Measurements from ENCODE around the gene ASNSD1.
"Not testable (repeated sequence)": the region's sequence is repeated elsewhere in the genome, so short reads cannot be mapped to it uniquely, and the experiment has no call there.

ASNSD1 gene

GRCh38 chr2:189631849-189632248 lies 29.4 kb upstream of the ASNSD1 start:
- Mint-ChIP-seq H3K9me3 (no peaks in the 10 kb centered on the region), H3K27ac (no peak overlapping the region), H3K4me1 (no peaks in the 10 kb centered on the region), H3K4me3 (no peak overlapping the region), H3K36me3 (no peaks in the 10 kb centered on the region), H3K27me3 (peaks cover 3% of the 10 kb centered on the region)
- no peak for DNase-seq
- CTCF ChIA-PET: interaction anchor here (1.3 kb wide), 2 partner anchors 19 to 220 kb away, joined by 3 read pairs; no protein-coding TSS in a partner anchor

GRCh38 chr2:189633392-189633811 lies 27.9 kb upstream of the ASNSD1 start:
- H3K4me1 Mint-ChIP-seq: no peaks in the 10 kb centered on the region
- no peak overlapping the region for H3K27ac Mint-ChIP-seq
- H3K9me3 Mint-ChIP-seq: no peaks in the 10 kb centered on the region
- DNase-seq: peak; percentile 30
- no peak overlapping the region for H3K4me3 Mint-ChIP-seq
- CTCF ChIA-PET: interaction anchor here (0.6 to 1.3 kb wide), 5 partner anchors 25 to 221 kb away, joined by 3 to 6 read pairs (median 4); partner anchors contain the start of gene ASNSD1
- peaks cover 3% of the 10 kb centered on the region for H3K27me3 Mint-ChIP-seq
- H3K36me3 Mint-ChIP-seq: no peaks in the 10 kb centered on the region

- CTCF ChIA-PET: no interaction called here
- no peak overlapping the region for H3K27ac Mint-ChIP-seq
- no peak for DNase-seq
- no peaks in the 10 kb centered on the region for H3K36me3 Mint-ChIP-seq
- no peaks in the 10 kb centered on the region for H3K4me1 Mint-ChIP-seq
- H3K4me3 Mint-ChIP-seq: no peak overlapping the region
- no peaks in the 10 kb centered on the region for H3K9me3 Mint-ChIP-seq
- H3K27me3 Mint-ChIP-seq: peaks cover 3% of the 10 kb centered on the region
Observed at GRCh38 chr2:189635353-189635752, 25.9 kb upstream of the ASNSD1 start.

- DNase-seq: no peak
- H3K27me3 Mint-ChIP-seq: peaks cover 1% of the 10 kb centered on the region
- no peak overlapping the region for H3K27ac Mint-ChIP-seq
- CTCF ChIA-PET: interaction anchor here (1.0 kb wide), 1 partner anchor 9 kb away, joined by 3 read pairs; no protein-coding TSS in a partner anchor
- no peaks in the 10 kb centered on the region for H3K36me3 Mint-ChIP-seq
- H3K4me1 Mint-ChIP-seq: no peaks in the 10 kb centered on the region
- no peaks in the 10 kb centered on the region for H3K9me3 Mint-ChIP-seq
- no peak overlapping the region for H3K4me3 Mint-ChIP-seq
Observed at GRCh38 chr2:189638301-189639006, 22.8 kb upstream of the ASNSD1 start.

GRCh38 chr2:189639007-189639609 lies 22.2 kb upstream of the ASNSD1 start:
- DNase-seq: no peak
- CTCF ChIA-PET: interaction anchor here (1.0 kb wide), 1 partner anchor 10 kb away, joined by 3 read pairs; no protein-coding TSS in a partner anchor

GRCh38 chr2:189641002-189641401 lies 20.3 kb upstream of the ASNSD1 start:
- no peak for DNase-seq
- Mint-ChIP-seq H3K27me3 (no peaks in the 10 kb centered on the region), H3K4me1 (no peaks in the 10 kb centered on the region), H3K27ac (no peak overlapping the region), H3K36me3 (no peaks in the 10 kb centered on the region), H3K9me3 (no peaks in the 10 kb centered on the region), H3K4me3 (no peak overlapping the region)
- CTCF ChIA-PET: no interaction called here

More at GRCh38 chr2:189639007-189639609, 22.2 kb upstream of the ASNSD1 start:
- Mint-ChIP-seq H3K27me3 (no peaks in the 10 kb centered on the region), H3K27ac (no peak overlapping the region), H3K4me1 (no peaks in the 10 kb centered on the region), H3K9me3 (no peaks in the 10 kb centered on the region), H3K4me3 (no peak overlapping the region), H3K36me3 (no peaks in the 10 kb centered on the region)

- H3K27ac Mint-ChIP-seq: no peak overlapping the region
Observed at GRCh38 chr2:189641590-189641989, 19.7 kb upstream of the ASNSD1 start.

GRCh38 chr2:189646521-189646920 lies 14.7 kb upstream of the ASNSD1 start:
- Mint-ChIP-seq H3K36me3 (no peaks in the 10 kb centered on the region), H3K4me1 (no peaks in the 10 kb centered on the region), H3K27ac (no peak overlapping the region), H3K4me3 (no peak overlapping the region), H3K27me3 (no peaks in the 10 kb centered on the region), H3K9me3 (peaks cover 8% of the 10 kb centered on the region)
- no peak for DNase-seq
- CTCF ChIA-PET: no interaction called here

More at GRCh38 chr2:189641590-189641989, 19.7 kb upstream of the ASNSD1 start:
- Mint-ChIP-seq H3K27me3 (no peaks in the 10 kb centered on the region), H3K4me3 (no peak overlapping the region), H3K36me3 (no peaks in the 10 kb centered on the region), H3K9me3 (no peaks in the 10 kb centered on the region), H3K4me1 (no peaks in the 10 kb centered on the region)
- DNase-seq: no peak
- CTCF ChIA-PET: interaction anchor here (0.9 to 1.0 kb wide), 2 partner anchors 10 to 17 kb away, joined by 3 to 4 read pairs; no protein-coding TSS in a partner anchor

GRCh38 chr2:189648846-189649509 lies 12.3 kb upstream of the ASNSD1 start:
- DNase-seq: no peak
- CTCF ChIA-PET: interaction anchor here (1.5 kb wide), 1 partner anchor 9 kb away, joined by 6 read pairs; no protein-coding TSS in a partner anchor
- H3K27ac Mint-ChIP-seq: no peak overlapping the region
- no peak overlapping the region for H3K4me3 Mint-ChIP-seq
- H3K4me1 Mint-ChIP-seq: no peaks in the 10 kb centered on the region
- peaks cover 19% of the 10 kb centered on the region for H3K9me3 Mint-ChIP-seq
- H3K27me3 Mint-ChIP-seq: no peaks in the 10 kb centered on the region
- H3K36me3 Mint-ChIP-seq: peaks cover 3% of the 10 kb centered on the region

- DNase-seq: no peak
- peaks cover 2% of the 10 kb centered on the region for H3K4me1 Mint-ChIP-seq
- peaks cover 22% of the 10 kb centered on the region for H3K9me3 Mint-ChIP-seq
- CTCF ChIA-PET: interaction anchor here (0.6 to 1.4 kb wide), 6 partner anchors 8 to 204 kb away, joined by 3 to 5 read pairs (median 3); no protein-coding TSS in a partner anchor
- no peaks in the 10 kb centered on the region for H3K27me3 Mint-ChIP-seq
- H3K27ac Mint-ChIP-seq: no peak overlapping the region
- H3K4me3 Mint-ChIP-seq: no peak overlapping the region
- H3K36me3 Mint-ChIP-seq: peaks cover 7% of the 10 kb centered on the region
Observed at GRCh38 chr2:189651284-189651683, 10.0 kb upstream of the ASNSD1 start.

GRCh38 chr2:189653464-189653863 lies 7.8 kb upstream of the ASNSD1 start:
- DNase-seq, H3K27me3 Mint-ChIP-seq, CTCF ChIA-PET, H3K36me3 Mint-ChIP-seq, H3K4me3 Mint-ChIP-seq, H3K27ac Mint-ChIP-seq: not testable (repeated sequence)
- Mint-ChIP-seq H3K9me3 (peaks cover 22% of the 10 kb centered on the region), H3K4me1 (peaks cover 20% of the 10 kb centered on the region)

- no peak overlapping the region for H3K4me3 Mint-ChIP-seq
- H3K4me1 Mint-ChIP-seq: peaks cover 31% of the 10 kb centered on the region
Observed at GRCh38 chr2:189654641-189655040, 6.6 kb upstream of the ASNSD1 start.

GRCh38 chr2:189657867-189658266 lies 3.4 kb upstream of the ASNSD1 start:
- Mint-ChIP-seq H3K27me3 (no peaks in the 10 kb centered on the region), H3K36me3 (peaks cover 4% of the 10 kb centered on the region), H3K4me1 (peaks cover 36% of the 10 kb centered on the region), H3K4me3 (peak overlapping the region; percentile 29), H3K9me3 (peaks cover 4% of the 10 kb centered on the region), H3K27ac (peak overlapping the region; percentile 86)
- CTCF ChIA-PET: interaction anchor here (0.7 to 7.1 kb wide), 11 partner anchors 9 to 106 kb away, joined by 3 to 54 read pairs (median 4); partner anchors contain the start of genes ANKAR, OSGEPL1 and SLC40A1
- peak; percentile 81 for DNase-seq

More at GRCh38 chr2:189654641-189655040, 6.6 kb upstream of the ASNSD1 start:
- Mint-ChIP-seq H3K27me3 (no peaks in the 10 kb centered on the region), H3K9me3 (peaks cover 22% of the 10 kb centered on the region), H3K36me3 (peaks cover 7% of the 10 kb centered on the region), H3K27ac (no peak overlapping the region)
- CTCF ChIA-PET: no interaction called here
- DNase-seq: no peak

Data from activated naive CD4-positive, alpha-beta T cell treated with anti-CD3 and anti-CD28 coated beads, Interleukin-2, amount 10 ng/mL, durations not matched to agents 7 days and 5 days (primary cell).